Muscle of leg (tissue), 11 donors: ENCODE measurements around the gene RSPH6A. TPM values are rescaled to one million over a fixed set of nuclear protein-coding genes. Genes with fewer than 3 reads are reported as not detected.

Source experiments
- DNase-seq: peaks from one replicate; pipeline ENCODE4 v3.0.0; 2013
- H3K27ac ChIP-seq: one replicate; pipeline ENCODE4 v1.5.1; 2013; ENCODE audit warnings: mild to moderate bottlenecking, low read length, control low read depth
- H3K27me3 ChIP-seq: one replicate; pipeline ENCODE4 v1.6.1; 2013; ENCODE audit warnings: low read length; ENCODE audit not compliant: control insufficient read depth, insufficient read depth
- H3K36me3 ChIP-seq: one replicate; pipeline ENCODE4 v1.6.1; 2013; ENCODE audit warnings: low read length; ENCODE audit not compliant: control insufficient read depth, insufficient read depth
- H3K4me1 ChIP-seq: one replicate; pipeline ENCODE4 v1.6.1; 2013; ENCODE audit warnings: low read length; ENCODE audit not compliant: control insufficient read depth, insufficient read depth
- H3K4me3 ChIP-seq: one replicate; pipeline ENCODE4 v1.5.1; 2013; ENCODE audit warnings: low read length, control low read depth
- H3K9me3 ChIP-seq: replicated peaks from 2 replicates; pipeline ENCODE4 v1.6.1; 2013; ENCODE audit warnings: low read depth, low read length; ENCODE audit not compliant: control insufficient read depth
- WGBS: methylation state at CpG from one replicate; pipeline ENCODE4 v1.1.5; 2013; ENCODE audit warnings: missing lambda C conversion rate; ENCODE audit not compliant: insufficient coverage; 5-methylcytosine and 5-hydroxymethylcytosine counted together
- polyA plus RNA-seq, 8 donors: library from polyadenylated mRNA; unstranded; fragments of 120-200 nt; gene quantifications; one replicate each; pipeline versions ENCODE4 v1.2.1 to v1.2.3, GENCODE V29; 2013; ENCODE audit warnings: inconsistent platforms in 1 of 8, low replicate concordance in 1 of 8; ENCODE audit not compliant: insufficient read length in 8 of 8, insufficient read depth in 1 of 8
- total RNA-seq: library from RNA; stranded (reverse); fragments of 120-200 nt; gene quantifications from one replicate; pipeline ENCODE4 v1.2.4, GENCODE V29; 2013

RSPH6A gene
- total and polyA plus RNA-seq, 9 donors, result 0.05 to 0.11 (median 0.09) TPM; not detected in 6

GRCh38 chr19:45852983-45853382, 37.9 kb upstream of the RSPH6A start:
- 89% methylated on average over 7 of the region's 7 CpGs for WGBS
- Histone ChIP-seq H3K36me3 (peaks cover 56% of the 10 kb centered on the region), H3K4me3 (no peak overlapping the region), H3K9me3 (no peaks in the 10 kb centered on the region), H3K27ac (no peak overlapping the region), H3K4me1 (no peaks in the 10 kb centered on the region), H3K27me3 (no peaks in the 10 kb centered on the region)
- DNase-seq, result no peak

GRCh38 chr19:45852145-45852750, 37.1 kb upstream of the RSPH6A start:
- H3K4me1 ChIP-seq, result no peaks in the 10 kb centered on the region
- whole genome bisulfite sequencing, result 97% methylated on average over 6 of the region's 10 CpGs
- no peaks in the 10 kb centered on the region for H3K27me3 ChIP-seq
- H3K36me3 ChIP-seq, result peaks cover 63% of the 10 kb centered on the region
- H3K27ac ChIP-seq, result no peak overlapping the region
- H3K9me3 ChIP-seq, result no peaks in the 10 kb centered on the region
- no peak for DNase-seq
- no peak overlapping the region for H3K4me3 ChIP-seq

- no peak for DNase-seq
- H3K36me3 ChIP-seq, result peaks cover 72% of the 10 kb centered on the region
- no peak overlapping the region for H3K27ac ChIP-seq
- no peak overlapping the region for H3K4me3 ChIP-seq
- H3K4me1 ChIP-seq, result no peaks in the 10 kb centered on the region
- 94% methylated on average over 3 of the region's 4 CpGs for WGBS
- no peaks in the 10 kb centered on the region for H3K27me3 ChIP-seq
- H3K9me3 ChIP-seq, result no peaks in the 10 kb centered on the region
Observed at GRCh38 chr19:45848922-45849321, 33.8 kb upstream of the RSPH6A start.

DNA sequence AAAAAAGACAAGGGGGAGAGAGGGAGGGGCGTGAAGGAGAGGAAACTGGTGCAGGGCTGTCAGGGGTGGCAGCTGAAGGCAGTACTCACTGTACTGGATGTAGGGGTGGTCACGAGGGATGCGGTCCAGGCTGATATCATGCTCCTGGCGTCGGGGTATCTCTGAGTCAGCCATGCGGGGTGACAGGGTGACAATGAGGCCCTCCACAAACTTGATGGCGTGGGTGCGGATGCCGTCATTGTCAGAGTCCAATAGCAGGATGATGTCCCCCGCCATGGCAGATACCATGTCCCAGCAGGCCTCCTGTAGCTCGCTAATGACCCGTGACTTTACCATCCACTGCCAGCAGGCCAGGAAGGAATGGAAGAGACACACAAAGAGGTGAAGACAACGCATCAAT, 32.6 kb upstream of the RSPH6A start:
- Histone ChIP-seq H3K36me3 (peaks cover 71% of the 10 kb centered on the region), H3K27ac (no peak overlapping the region), H3K9me3 (no peaks in the 10 kb centered on the region), H3K4me3 (no peak overlapping the region), H3K4me1 (no peaks in the 10 kb centered on the region), H3K27me3 (no peaks in the 10 kb centered on the region)
- DNase-seq, result no peak
- WGBS, result 91% methylated on average over 10 of the region's 13 CpGs

GRCh38 chr19:45842198-45842597, 27.1 kb upstream of the RSPH6A start:
- H3K27me3 ChIP-seq, result no peaks in the 10 kb centered on the region
- H3K4me3 ChIP-seq, result no peak overlapping the region
- no peaks in the 10 kb centered on the region for H3K4me1 ChIP-seq
- peaks cover 62% of the 10 kb centered on the region for H3K36me3 ChIP-seq
- whole genome bisulfite sequencing, result 96% methylated on average over 8 of the region's 14 CpGs
- no peak for DNase-seq
- H3K27ac ChIP-seq, result no peak overlapping the region
- no peaks in the 10 kb centered on the region for H3K9me3 ChIP-seq

DNA sequence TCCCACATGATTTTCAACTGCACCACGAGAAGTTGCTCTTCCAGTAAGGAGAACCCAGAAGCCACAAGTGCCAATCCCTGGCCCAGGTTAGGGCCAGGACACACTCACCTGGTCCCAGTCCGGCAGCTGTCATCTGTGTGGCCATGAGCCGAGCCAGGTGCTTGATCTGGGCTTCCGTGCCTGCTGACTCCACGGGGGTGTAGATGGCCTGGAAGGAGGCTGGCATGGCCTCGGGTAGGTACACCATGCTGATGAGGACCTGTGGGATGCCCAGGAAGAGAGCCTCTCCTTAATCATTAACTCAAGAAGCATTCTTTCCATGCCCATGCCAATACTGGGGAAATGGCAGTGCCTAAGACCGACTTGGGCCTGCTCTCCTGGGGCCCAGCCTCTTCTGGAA, 19.9 kb upstream of the RSPH6A start:
- Histone ChIP-seq H3K4me3 (no peak overlapping the region), H3K27ac (no peak overlapping the region), H3K9me3 (no peaks in the 10 kb centered on the region)

GRCh38 chr19:45828945-45829344, 13.8 kb upstream of the RSPH6A start:
- Histone ChIP-seq H3K27me3 (no peaks in the 10 kb centered on the region), H3K9me3 (no peaks in the 10 kb centered on the region), H3K27ac (no peak overlapping the region), H3K36me3 (peaks cover 87% of the 10 kb centered on the region), H3K4me3 (no peak overlapping the region), H3K4me1 (peaks cover 5% of the 10 kb centered on the region)
- WGBS, result 95% methylated on average over 13 of the region's 16 CpGs
- DNase-seq, result no peak

More for the DNA sequence above, 19.9 kb upstream of the RSPH6A start:
- 78% methylated on average over 1 of the region's 7 CpGs for WGBS
- Histone ChIP-seq H3K4me1 (no peaks in the 10 kb centered on the region), H3K36me3 (peaks cover 69% of the 10 kb centered on the region), H3K27me3 (no peaks in the 10 kb centered on the region)
- DNase-seq, result no peak

GRCh38 chr19:45828523-45828922, 13.4 kb upstream of the RSPH6A start:
- Histone ChIP-seq H3K27me3 (no peaks in the 10 kb centered on the region), H3K4me3 (no peak overlapping the region), H3K4me1 (peaks cover 6% of the 10 kb centered on the region), H3K27ac (no peak overlapping the region), H3K36me3 (peaks cover 90% of the 10 kb centered on the region), H3K9me3 (no peaks in the 10 kb centered on the region)
- no peak for DNase-seq
- WGBS, result 84% methylated on average over 9 of the region's 9 CpGs

DNA sequence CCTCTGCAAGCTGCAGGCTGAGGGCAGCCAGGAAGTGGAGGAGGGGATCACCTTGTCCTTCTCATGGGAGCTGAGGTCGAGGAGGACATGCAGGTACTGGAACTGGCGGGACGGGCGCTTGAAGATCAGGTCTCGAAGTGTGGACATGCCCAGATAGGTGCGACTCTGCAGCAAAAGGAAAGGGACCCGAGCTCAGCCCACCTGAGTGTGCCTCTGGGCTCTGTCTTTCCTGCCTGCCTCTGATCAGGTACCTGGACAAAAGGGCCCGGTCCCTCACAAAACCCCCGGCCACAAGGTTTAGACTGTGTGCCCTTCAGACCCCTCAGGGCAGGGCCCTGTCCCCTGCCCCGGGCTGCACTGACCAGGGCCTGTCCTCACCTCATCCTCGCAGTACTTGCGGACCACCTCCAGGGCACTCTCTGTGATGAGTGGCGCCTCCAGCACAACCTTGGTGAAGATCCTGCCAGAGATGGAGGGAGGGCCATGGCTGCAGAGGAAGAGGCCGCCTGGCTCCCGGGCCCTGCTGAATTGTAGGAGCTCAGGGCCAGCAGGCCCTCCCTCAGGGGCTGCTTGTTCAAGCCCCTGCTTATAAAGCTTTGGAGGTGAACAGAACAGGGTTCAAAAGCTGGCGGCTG, 12.5 kb upstream of the RSPH6A start:
- H3K4me1 ChIP-seq, result peaks cover 6% of the 10 kb centered on the region
- H3K27me3 ChIP-seq, result no peaks in the 10 kb centered on the region
- WGBS, result 90% methylated on average over 15 of the region's 16 CpGs
- DNase-seq, result no peak
- no peaks in the 10 kb centered on the region for H3K9me3 ChIP-seq
- H3K36me3 ChIP-seq, result peaks cover 93% of the 10 kb centered on the region
- H3K27ac ChIP-seq, result no peak overlapping the region
- H3K4me3 ChIP-seq, result no peak overlapping the region

GRCh38 chr19:45826934-45827333, 11.8 kb upstream of the RSPH6A start:
- H3K27ac ChIP-seq, result no peak overlapping the region
- H3K36me3 ChIP-seq, result peaks cover 91% of the 10 kb centered on the region
- no peak for DNase-seq
- no peak overlapping the region for H3K4me3 ChIP-seq
- H3K9me3 ChIP-seq, result no peaks in the 10 kb centered on the region
- no peaks in the 10 kb centered on the region for H3K27me3 ChIP-seq
- peaks cover 6% of the 10 kb centered on the region for H3K4me1 ChIP-seq
- 65% methylated on average over 9 of the region's 11 CpGs for WGBS
